Measurements from ENCODE around the gene DPYD. TPM values are rescaled to one million over a fixed set of nuclear protein-coding genes. Genes with fewer than 3 reads are reported as not detected.

DPYD gene
- total RNA-seq, 1 donor from 2014 or later, result 12.6 TPM

DNA sequence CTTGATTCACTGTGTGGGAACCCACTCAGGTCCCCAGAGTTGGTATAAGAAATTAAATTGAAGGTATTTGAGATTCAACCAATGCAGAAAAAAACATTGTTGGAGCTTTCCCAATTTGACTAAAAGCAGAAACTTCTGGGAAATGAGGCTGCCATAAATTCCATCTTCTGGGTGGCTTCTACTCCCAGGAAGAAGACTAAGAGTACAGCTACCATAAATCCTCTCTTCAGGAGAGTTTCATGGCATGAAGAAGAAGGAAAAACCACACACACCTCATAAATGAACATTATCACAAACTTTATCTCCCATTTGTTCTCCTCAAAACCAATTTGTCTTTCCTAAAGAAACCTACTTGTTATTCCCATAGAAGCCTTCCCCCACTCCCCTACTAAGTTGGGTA lies 283.9 kb downstream of the DPYD start:
- CTCF ChIA-PET, result no interaction called here
- POLR2A ChIA-PET, result no interaction called here
- H3K9me3 Mint-ChIP-seq, result no peaks in the 10 kb centered on the region
- no peaks in the 10 kb centered on the region for H3K4me1 Mint-ChIP-seq
- no peak overlapping the region for H3K4me3 Mint-ChIP-seq
- TF ChIP-seq, protein P1, sequence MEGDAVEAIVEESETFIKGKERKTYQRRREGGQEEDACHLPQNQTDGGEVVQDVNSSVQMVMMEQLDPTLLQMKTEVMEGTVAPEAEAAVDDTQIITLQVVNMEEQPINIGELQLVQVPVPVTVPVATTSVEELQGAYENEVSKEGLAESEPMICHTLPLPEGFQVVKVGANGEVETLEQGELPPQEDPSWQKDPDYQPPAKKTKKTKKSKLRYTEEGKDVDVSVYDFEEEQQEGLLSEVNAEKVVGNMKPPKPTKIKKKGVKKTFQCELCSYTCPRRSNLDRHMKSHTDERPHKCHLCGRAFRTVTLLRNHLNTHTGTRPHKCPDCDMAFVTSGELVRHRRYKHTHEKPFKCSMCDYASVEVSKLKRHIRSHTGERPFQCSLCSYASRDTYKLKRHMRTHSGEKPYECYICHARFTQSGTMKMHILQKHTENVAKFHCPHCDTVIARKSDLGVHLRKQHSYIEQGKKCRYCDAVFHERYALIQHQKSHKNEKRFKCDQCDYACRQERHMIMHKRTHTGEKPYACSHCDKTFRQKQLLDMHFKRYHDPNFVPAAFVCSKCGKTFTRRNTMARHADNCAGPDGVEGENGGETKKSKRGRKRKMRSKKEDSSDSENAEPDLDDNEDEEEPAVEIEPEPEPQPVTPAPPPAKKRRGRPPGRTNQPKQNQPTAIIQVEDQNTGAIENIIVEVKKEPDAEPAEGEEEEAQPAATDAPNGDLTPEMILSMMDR (IDR thresholded peaks at IDR 0.05), result no peak
- H3K36me3 Mint-ChIP-seq (ENCODE audit: low read depth), result no peaks in the 10 kb centered on the region
- no peaks in the 10 kb centered on the region for H3K27me3 Mint-ChIP-seq
- intact Hi-C loops (cut with micrococcal nuclease), result no loop called here
- DNase-seq (no peak), ATAC-seq (ENCODE audit: low read depth) (no peak)
- no peak overlapping the region for H3K27ac Mint-ChIP-seq

DNA sequence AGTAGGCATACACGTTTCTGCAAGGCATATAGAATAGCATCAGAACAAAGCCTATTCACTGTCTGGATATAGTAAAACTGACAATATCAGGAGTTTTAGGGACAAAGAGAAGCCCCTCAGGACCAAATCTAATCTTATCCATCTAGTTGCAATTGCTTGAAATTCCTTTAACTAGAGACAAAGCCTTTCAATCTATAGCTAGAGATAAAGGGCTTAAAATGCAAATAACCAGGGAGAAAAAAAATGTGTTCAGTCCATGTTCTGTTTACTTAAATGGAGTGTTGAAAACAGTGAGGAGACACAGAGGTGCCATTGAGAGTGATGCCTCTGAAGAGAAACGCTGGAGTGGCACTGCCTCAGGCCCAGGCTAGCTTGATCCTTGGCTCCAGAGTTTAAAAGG lies 286.1 kb downstream of the DPYD start:
- no peaks in the 10 kb centered on the region for H3K27me3 Mint-ChIP-seq
- DNase-seq, result no peak
- ChIA-PET POLR2A (no interaction called here), CTCF (no interaction called here)
- H3K27ac Mint-ChIP-seq, result no peak overlapping the region
- TF ChIP-seq, protein P1 (IDR thresholded peaks at IDR 0.05), result no peak
- ATAC-seq (ENCODE audit: low read depth), result no peak
- no peaks in the 10 kb centered on the region for H3K4me1 Mint-ChIP-seq
- intact Hi-C loops (cut with micrococcal nuclease), result no loop called here
- H3K36me3 Mint-ChIP-seq (ENCODE audit: low read depth), result no peaks in the 10 kb centered on the region
- no peaks in the 10 kb centered on the region for H3K9me3 Mint-ChIP-seq
- no peak overlapping the region for H3K4me3 Mint-ChIP-seq

DNA sequence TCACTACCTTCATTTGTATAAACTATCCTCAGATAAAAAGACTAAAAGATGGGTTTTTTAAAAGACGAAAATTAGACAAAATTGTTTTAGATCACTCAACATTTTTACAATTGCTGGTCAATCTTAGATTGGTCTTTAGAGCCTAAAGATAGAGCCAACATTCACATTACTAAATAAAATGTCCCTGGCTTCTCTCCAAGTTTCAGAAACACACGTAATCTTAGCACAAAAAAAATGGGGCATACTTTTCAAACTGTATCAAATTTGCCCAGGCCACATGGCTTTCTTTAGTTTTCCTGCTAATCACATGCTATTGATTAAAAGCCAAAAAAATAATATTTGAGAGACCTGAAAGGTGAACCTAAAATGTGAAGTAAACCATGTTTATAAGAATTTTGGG lies 288.1 kb downstream of the DPYD start:
- TF ChIP-seq, protein P1 (IDR thresholded peaks at IDR 0.05), result no peak
- Mint-ChIP-seq H3K36me3 (ENCODE audit: low read depth) (no peaks in the 10 kb centered on the region), H3K27ac (no peak overlapping the region), H3K4me1 (no peaks in the 10 kb centered on the region), H3K4me3 (no peak overlapping the region), H3K9me3 (no peaks in the 10 kb centered on the region), H3K27me3 (no peaks in the 10 kb centered on the region)
- CTCF ChIA-PET, result no interaction called here
- ATAC-seq (ENCODE audit: low read depth), result no peak
- POLR2A ChIA-PET, result no interaction called here
- no peak for DNase-seq
- intact Hi-C loops (cut with micrococcal nuclease), result no loop called here

DNA sequence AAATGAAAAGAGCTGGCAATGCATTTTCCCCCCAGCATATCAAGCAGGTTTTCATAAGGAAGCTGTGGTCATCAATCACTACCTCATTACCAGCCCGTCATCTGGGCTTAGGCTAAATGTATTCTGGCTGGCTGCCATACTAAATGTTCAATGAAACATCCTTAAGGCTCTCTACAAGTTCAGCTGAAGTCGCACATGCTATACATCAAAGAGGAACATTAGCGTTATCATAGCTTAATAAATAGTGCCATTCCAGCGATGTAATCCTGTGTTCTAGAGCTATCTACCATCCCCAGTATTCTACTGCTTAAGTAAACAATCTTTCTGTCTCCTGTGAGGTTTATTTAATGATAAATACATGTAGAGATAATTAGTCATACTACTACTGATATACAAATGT lies 288.8 kb downstream of the DPYD start:
- Mint-ChIP-seq H3K9me3 (no peaks in the 10 kb centered on the region), H3K4me1 (no peaks in the 10 kb centered on the region), H3K27me3 (no peaks in the 10 kb centered on the region), H3K36me3 (ENCODE audit: low read depth) (no peaks in the 10 kb centered on the region), H3K4me3 (no peak overlapping the region), H3K27ac (no peak overlapping the region)
- intact Hi-C loops (cut with micrococcal nuclease), result no loop called here
- CTCF ChIA-PET, result no interaction called here
- TF ChIP-seq, protein P1 (IDR thresholded peaks at IDR 0.05), result no peak
- ATAC-seq (ENCODE audit: low read depth), result no peak
- no peak for DNase-seq
- POLR2A ChIA-PET, result no interaction called here

DNA sequence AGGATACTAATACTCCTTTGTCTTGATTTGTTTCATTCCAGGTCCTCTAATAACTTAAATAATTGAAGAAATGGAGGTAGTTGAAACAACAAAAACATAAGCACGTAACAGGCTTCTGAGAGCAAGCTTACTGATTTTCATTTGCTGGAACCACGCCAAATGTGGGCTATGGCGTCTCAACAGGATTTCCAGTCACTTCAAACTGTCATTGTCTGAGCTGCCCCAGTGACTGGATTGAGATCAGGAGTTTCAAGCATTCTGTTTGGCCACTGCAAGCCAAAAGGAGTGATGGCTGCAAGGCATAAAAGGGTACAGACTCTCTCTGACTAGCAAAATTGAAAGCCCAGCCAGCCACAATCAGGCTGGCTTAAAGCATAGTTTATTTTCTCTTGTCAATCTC lies 289.9 kb downstream of the DPYD start:
- H3K4me3 Mint-ChIP-seq, result no peak overlapping the region
- no peaks in the 10 kb centered on the region for H3K4me1 Mint-ChIP-seq
- intact Hi-C loops (cut with micrococcal nuclease), result no loop called here
- TF ChIP-seq, protein P1 (IDR thresholded peaks at IDR 0.05), result no peak
- ChIA-PET POLR2A (no interaction called here), CTCF (no interaction called here)
- no peak overlapping the region for H3K27ac Mint-ChIP-seq
- H3K9me3 Mint-ChIP-seq, result no peaks in the 10 kb centered on the region
- no peak for ATAC-seq (ENCODE audit: low read depth)
- H3K36me3 Mint-ChIP-seq (ENCODE audit: low read depth), result no peaks in the 10 kb centered on the region
- H3K27me3 Mint-ChIP-seq, result no peaks in the 10 kb centered on the region
- DNase-seq, result no peak

Measured in activated B cell treated with CpG ODN at 0.5 μM for 24 hours (primary cell).